Measurements from ENCODE around the gene UPK3BL2. TPM values are rescaled to one million over a fixed set of nuclear protein-coding genes. Genes with fewer than 3 reads are reported as not detected.
A peak's percentile ranks its signal among the peaks of the same experiment; 100 is the strongest.
"Not testable (repeated sequence)": the region's sequence is repeated elsewhere in the genome, so short reads cannot be mapped to it uniquely, and the experiment has no call there.

Gene UPK3BL2
- total and polyA plus RNA-seq, 2 donors (not counting 1 experiment from before 2014, with no cell fraction given), result 1.4 to 3.8 TPM

DNA sequence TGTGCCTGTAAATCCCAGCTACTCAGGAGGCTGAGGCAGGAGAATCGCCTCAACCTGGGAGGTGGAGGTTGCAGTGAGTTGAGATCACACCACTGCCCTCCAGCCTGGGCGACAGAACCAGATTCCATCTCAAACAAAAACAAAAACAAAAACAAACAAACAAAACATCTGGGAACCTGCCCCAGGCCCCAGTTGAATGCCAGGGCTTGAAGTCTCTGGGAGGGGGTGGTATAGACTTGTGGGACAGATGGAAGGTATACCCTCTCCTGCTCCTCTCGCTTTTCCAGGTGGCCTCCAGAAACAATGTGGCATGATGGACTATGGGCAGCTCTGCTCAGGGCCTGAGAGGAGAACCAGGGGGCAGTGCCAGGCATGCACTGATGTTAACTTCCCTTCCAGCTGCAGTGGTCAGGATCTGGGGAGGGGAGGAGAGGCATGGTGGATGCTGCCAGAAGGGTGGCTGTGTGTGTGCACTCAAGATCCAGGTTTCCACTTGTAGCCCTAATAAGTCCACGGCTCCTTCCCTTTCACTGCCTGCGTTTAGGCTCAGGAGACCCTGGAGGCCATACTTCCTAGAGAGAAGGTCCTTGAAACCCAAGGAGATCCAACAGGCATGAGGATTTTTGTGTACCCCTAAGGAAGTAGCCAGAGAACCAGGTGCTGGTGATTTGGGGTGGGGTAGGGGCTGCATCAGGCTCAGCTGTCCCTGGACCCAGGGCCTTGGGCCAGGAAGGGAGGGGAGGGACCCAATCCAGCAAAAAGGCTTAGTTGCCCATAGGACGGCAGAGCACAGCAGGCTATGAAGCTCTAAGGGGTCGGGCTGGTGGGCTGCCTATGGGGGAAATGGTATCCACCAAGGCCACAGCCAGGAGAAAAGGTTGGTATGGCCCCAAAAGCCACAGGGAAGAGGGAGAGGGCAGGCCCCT is 34.1 kb upstream of the UPK3BL2 start:
- not testable (repeated sequence) for H3K4me1 ChIP-seq (ENCODE audit: control insufficient read depth, extremely low read depth, insufficient read depth, low read length); H3K4me3 ChIP-seq (replicated peaks in 1 of 4; ENCODE audit: control extremely low read depth in 1 of 4, insufficient read depth in 1 of 4, low read depth in 3 of 4, low read length in 4 of 4); H4K20me1 ChIP-seq (ENCODE audit: control insufficient read depth, extremely low read depth, insufficient read depth, low read length); H3K9ac ChIP-seq (ENCODE audit: insufficient read depth, low read length); H3K79me2 ChIP-seq (ENCODE audit: control insufficient read depth, insufficient read depth, low read length); H3K36me3 ChIP-seq (ENCODE audit: control insufficient read depth, insufficient read depth, low read length); H3K27me3 ChIP-seq (ENCODE audit: control insufficient read depth, insufficient read depth, low read length); DNase-seq (ENCODE audit: low read depth in 2 of 2); H2AFZ ChIP-seq (ENCODE audit: low read length); H3K27ac ChIP-seq (ENCODE audit: insufficient read depth, low read length); H3K9me3 ChIP-seq (ENCODE audit: control insufficient read depth, insufficient read depth, low read depth, low read length); H3K4me2 ChIP-seq (ENCODE audit: extremely low read depth, insufficient read depth, low read length)

DNA sequence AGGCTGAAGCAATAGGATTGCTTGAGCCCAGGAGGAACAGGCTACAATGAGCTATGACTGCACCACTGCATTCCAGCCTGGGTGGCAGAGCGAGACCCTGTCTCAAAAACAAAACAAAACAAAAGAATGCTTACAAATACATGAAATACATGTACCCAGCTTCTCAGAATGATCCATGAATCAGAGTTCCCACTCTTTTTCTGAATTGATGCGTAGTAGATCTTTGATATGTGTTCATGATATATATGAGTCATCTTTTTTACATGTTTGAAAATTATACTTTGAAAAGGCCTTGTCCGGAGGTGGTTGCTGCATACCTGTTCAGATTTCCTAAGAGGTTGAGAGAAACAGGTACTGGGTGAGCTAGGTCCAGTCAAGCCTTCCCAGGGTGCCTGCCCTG is 32.9 kb upstream of the UPK3BL2 start:
- H4K20me1 ChIP-seq (ENCODE audit: control insufficient read depth, extremely low read depth, insufficient read depth, low read length); DNase-seq (ENCODE audit: low read depth in 2 of 2); H3K27me3 ChIP-seq (ENCODE audit: control insufficient read depth, insufficient read depth, low read length): not testable (repeated sequence)

DNA sequence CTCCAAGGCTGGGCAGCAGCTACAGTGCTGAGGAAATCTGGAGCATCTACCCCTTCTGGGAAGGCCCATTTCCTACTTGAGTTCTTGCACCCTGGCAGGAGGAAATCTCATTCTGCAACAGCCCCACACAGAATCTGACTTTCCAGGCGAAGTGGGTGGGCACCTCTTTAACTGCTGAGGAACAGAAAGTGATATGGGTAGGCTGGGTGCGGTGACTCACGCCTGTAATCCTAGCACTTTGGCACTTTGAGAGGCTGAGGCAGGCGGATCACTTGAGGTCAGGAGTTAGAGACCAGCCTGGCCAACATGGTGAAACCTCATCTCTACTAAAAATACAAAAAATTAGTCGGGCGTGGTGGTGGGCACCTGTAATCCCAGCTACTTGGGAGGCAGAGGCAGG is 31.1 kb upstream of the UPK3BL2 start:
- H3K36me3 ChIP-seq (ENCODE audit: control insufficient read depth, insufficient read depth, low read length); H3K9ac ChIP-seq (ENCODE audit: insufficient read depth, low read length); DNase-seq (ENCODE audit: low read depth in 2 of 2): not testable (repeated sequence)

More for the DNA sequence above, 32.9 kb upstream of the UPK3BL2 start:
- not testable (repeated sequence) for H2AFZ ChIP-seq (ENCODE audit: low read length); H3K27ac ChIP-seq (ENCODE audit: insufficient read depth, low read length); H3K4me3 ChIP-seq (replicated peaks in 1 of 4; ENCODE audit: control extremely low read depth in 1 of 4, insufficient read depth in 1 of 4, low read depth in 3 of 4, low read length in 4 of 4); H3K79me2 ChIP-seq (ENCODE audit: control insufficient read depth, insufficient read depth, low read length); H3K9ac ChIP-seq (ENCODE audit: insufficient read depth, low read length); H3K4me1 ChIP-seq (ENCODE audit: control insufficient read depth, extremely low read depth, insufficient read depth, low read length); H3K9me3 ChIP-seq (ENCODE audit: control insufficient read depth, insufficient read depth, low read depth, low read length); H3K36me3 ChIP-seq (ENCODE audit: control insufficient read depth, insufficient read depth, low read length); H3K4me2 ChIP-seq (ENCODE audit: extremely low read depth, insufficient read depth, low read length)

DNA sequence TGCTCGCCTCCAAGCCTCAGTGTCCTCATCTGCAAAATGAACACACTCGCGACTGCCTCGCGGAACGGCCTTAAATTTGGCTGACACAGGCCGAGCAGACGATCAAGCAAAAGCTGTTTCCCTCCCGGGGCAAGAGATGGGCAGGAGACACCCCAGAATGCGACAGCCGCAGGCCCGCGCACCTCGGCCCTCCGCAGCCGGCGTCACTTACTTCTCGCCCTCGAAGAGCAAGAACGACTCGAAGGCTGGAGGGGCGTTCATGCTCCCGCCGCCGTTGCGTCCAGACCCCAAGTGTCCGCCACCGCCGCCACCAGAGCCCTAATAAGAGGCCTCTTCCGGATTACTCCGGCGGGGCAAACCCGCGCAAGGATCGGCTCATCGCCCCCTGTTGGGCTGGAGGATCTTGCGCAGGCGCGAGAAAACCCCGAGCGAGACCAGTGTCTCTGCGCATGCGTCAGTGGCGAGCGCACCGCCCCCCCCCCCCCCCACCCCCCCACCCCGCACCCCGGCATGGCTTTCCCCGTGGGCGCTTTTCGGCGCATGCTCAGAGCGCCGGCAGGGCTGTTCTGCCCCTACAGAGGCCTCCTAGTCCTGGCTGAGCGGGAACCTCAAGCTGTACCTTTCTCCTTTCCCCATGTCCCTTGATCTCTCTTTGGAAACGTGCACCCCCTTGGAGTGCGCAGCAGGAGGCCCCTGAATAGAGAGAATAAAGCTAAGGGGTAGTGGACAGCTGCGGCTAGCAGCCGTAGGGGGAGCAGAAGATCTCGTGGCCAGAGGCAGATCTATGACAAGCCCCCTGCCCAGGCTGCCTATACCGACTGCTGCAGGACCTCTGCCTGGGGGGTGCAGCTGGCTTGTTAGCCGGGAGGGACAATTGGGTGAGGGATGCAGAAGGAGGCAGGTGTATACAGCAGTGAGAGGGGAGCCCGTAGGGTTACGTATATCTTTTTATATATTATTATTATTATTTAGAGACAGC is 29.1 kb upstream of the UPK3BL2 start, which contains the start of gene POLR2J3:
POLR2J3 (minus strand) TSS at position 323 of the 979 bp plus-strand sequence; CDS start at position 261, 62 bp downstream.
- not testable (repeated sequence) for H3K27me3 ChIP-seq (ENCODE audit: control insufficient read depth, insufficient read depth, low read length); H3K4me1 ChIP-seq (ENCODE audit: control insufficient read depth, extremely low read depth, insufficient read depth, low read length); H3K36me3 ChIP-seq (ENCODE audit: control insufficient read depth, insufficient read depth, low read length); H3K9me3 ChIP-seq (ENCODE audit: control insufficient read depth, insufficient read depth, low read depth, low read length); H3K79me2 ChIP-seq (ENCODE audit: control insufficient read depth, insufficient read depth, low read length); H3K4me2 ChIP-seq (ENCODE audit: extremely low read depth, insufficient read depth, low read length); H4K20me1 ChIP-seq (ENCODE audit: control insufficient read depth, extremely low read depth, insufficient read depth, low read length)
- Histone ChIP-seq H3K27ac (ENCODE audit: insufficient read depth, low read length) (peak within 1 kb of the TSS; percentile 72), H2AFZ (ENCODE audit: low read length) (peak within 1 kb of the TSS; percentile 55), H3K4me3 (replicated peaks in 1 of 4; ENCODE audit: control extremely low read depth in 1 of 4, insufficient read depth in 1 of 4, low read depth in 3 of 4, low read length in 4 of 4) (peak within 1 kb of the TSS; percentile 55 to 81 (median 61)), H3K9ac (ENCODE audit: insufficient read depth, low read length) (peak within 1 kb of the TSS; percentile 77)
- TF ChIP-seq, protein P1, sequence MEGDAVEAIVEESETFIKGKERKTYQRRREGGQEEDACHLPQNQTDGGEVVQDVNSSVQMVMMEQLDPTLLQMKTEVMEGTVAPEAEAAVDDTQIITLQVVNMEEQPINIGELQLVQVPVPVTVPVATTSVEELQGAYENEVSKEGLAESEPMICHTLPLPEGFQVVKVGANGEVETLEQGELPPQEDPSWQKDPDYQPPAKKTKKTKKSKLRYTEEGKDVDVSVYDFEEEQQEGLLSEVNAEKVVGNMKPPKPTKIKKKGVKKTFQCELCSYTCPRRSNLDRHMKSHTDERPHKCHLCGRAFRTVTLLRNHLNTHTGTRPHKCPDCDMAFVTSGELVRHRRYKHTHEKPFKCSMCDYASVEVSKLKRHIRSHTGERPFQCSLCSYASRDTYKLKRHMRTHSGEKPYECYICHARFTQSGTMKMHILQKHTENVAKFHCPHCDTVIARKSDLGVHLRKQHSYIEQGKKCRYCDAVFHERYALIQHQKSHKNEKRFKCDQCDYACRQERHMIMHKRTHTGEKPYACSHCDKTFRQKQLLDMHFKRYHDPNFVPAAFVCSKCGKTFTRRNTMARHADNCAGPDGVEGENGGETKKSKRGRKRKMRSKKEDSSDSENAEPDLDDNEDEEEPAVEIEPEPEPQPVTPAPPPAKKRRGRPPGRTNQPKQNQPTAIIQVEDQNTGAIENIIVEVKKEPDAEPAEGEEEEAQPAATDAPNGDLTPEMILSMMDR (conservative IDR thresholded peaks at IDR 0.05 in 1 of 2, IDR thresholded peaks at IDR 0.05 in 1 of 2; ENCODE audit: low read depth in 1 of 2, low read length in 2 of 2), result peak; percentile 6 to 42
- peak; percentile 78 to 95 for DNase-seq (ENCODE audit: low read depth in 2 of 2)

More for the DNA sequence above, 31.1 kb upstream of the UPK3BL2 start:
- not testable (repeated sequence) for H3K9me3 ChIP-seq (ENCODE audit: control insufficient read depth, insufficient read depth, low read depth, low read length); H2AFZ ChIP-seq (ENCODE audit: low read length); H3K79me2 ChIP-seq (ENCODE audit: control insufficient read depth, insufficient read depth, low read length); H3K27me3 ChIP-seq (ENCODE audit: control insufficient read depth, insufficient read depth, low read length); H3K27ac ChIP-seq (ENCODE audit: insufficient read depth, low read length); H4K20me1 ChIP-seq (ENCODE audit: control insufficient read depth, extremely low read depth, insufficient read depth, low read length); H3K4me2 ChIP-seq (ENCODE audit: extremely low read depth, insufficient read depth, low read length); H3K4me3 ChIP-seq (replicated peaks in 1 of 4; ENCODE audit: control extremely low read depth in 1 of 4, insufficient read depth in 1 of 4, low read depth in 3 of 4, low read length in 4 of 4); H3K4me1 ChIP-seq (ENCODE audit: control insufficient read depth, extremely low read depth, insufficient read depth, low read length)

DNA sequence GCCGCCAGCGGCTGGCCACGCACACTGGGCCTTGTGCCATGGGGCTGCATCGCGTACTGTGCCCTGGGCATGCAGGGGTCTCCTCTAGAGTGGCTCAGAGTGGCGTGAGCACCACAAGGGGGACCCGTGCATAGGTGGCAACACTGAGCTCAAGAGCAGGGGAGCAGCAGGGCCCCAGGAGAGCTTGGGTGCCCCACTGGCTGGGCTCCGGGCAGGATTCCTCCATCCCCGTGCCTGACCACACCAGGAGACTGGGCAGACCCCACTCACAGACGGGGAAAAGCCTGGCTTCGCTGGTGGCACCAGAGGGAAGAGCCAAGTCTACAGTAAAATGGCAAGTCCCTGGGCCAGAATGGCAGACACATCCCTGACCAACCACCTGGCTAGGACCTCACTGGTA is 25.1 kb upstream of the UPK3BL2 start:
- H3K4me1 ChIP-seq (ENCODE audit: control insufficient read depth, extremely low read depth, insufficient read depth, low read length); DNase-seq (ENCODE audit: low read depth in 2 of 2); H3K9me3 ChIP-seq (ENCODE audit: control insufficient read depth, insufficient read depth, low read depth, low read length); H3K4me2 ChIP-seq (ENCODE audit: extremely low read depth, insufficient read depth, low read length); H3K27me3 ChIP-seq (ENCODE audit: control insufficient read depth, insufficient read depth, low read length); H3K4me3 ChIP-seq (replicated peaks in 1 of 4; ENCODE audit: control extremely low read depth in 1 of 4, insufficient read depth in 1 of 4, low read depth in 3 of 4, low read length in 4 of 4); H3K27ac ChIP-seq (ENCODE audit: insufficient read depth, low read length); H4K20me1 ChIP-seq (ENCODE audit: control insufficient read depth, extremely low read depth, insufficient read depth, low read length); H3K9ac ChIP-seq (ENCODE audit: insufficient read depth, low read length); H3K36me3 ChIP-seq (ENCODE audit: control insufficient read depth, insufficient read depth, low read length); H3K79me2 ChIP-seq (ENCODE audit: control insufficient read depth, insufficient read depth, low read length); H2AFZ ChIP-seq (ENCODE audit: low read length): not testable (repeated sequence)

All from fibroblast of lung (primary cell).